Fibroblast of the conjunctiva (primary cell): Measurements from ENCODE around the gene ARHGAP28.

ENCODE experiments used
- DNase-seq: peaks from one replicate; pipeline ENCODE4 v3.0.0-alpha.2; 2010; ENCODE audit warnings: low read depth

ARHGAP28 gene

DNA sequence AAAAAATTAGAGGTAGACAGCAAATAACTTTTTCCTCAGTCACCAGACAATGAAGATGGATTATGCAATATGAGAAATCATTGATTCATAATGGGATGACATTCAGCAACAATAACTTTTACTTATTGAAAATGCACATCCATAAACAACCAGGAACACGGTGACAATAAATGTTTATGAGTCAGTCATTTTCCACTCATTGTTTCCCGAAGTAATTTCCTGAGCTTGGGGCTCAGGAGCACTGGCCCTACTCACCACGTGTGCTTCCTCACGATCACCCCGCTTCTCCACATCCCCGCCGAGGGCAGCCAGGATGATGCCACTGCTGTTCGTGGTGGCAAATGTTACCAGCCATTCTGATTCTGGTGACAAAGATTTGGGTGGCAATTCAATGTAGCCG lies 231.8 kb downstream of the ARHGAP28 start:
- no peak for DNase-seq

DNA sequence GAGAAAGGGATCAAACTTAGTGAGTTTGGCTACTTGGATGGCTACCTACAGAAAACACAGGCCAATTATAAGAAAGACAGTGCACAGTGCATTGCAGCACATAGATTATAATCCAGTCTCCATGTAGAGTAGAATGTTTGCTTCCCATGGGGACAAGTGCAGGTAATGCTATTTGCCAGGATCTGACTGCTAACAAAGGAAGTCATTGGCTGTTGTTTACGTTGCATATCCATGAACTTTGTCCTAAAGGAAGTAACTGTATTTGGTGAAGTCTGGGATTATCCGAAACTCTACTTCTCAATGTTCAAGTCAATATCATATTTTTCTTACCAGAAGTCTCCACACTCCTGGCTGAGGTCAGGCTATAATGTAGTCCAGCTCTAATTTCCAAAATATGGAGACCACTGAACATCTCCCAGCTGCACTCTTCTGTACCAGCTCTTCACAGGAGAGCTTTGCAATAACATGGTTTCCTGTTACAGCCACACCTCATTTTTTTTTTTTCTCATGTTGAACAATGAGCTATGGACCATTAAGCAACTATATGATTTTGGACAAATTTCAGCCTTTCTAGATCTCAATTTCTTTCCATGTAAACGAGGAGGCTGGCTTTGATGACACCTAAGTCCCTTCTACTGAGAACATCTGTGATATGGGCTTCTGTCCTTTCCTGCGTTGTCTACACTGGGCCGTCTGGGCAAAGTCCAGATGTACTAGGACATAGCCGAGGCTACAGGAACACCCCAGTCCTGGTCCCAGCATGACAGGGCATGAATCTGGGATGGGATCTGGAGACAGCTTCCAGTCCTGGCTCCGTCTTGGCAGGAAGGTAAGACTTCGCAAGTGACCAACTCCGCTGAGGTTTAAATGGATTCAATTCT lies 233.3 kb downstream of the ARHGAP28 start:
- DNase-seq: no peak

DNA sequence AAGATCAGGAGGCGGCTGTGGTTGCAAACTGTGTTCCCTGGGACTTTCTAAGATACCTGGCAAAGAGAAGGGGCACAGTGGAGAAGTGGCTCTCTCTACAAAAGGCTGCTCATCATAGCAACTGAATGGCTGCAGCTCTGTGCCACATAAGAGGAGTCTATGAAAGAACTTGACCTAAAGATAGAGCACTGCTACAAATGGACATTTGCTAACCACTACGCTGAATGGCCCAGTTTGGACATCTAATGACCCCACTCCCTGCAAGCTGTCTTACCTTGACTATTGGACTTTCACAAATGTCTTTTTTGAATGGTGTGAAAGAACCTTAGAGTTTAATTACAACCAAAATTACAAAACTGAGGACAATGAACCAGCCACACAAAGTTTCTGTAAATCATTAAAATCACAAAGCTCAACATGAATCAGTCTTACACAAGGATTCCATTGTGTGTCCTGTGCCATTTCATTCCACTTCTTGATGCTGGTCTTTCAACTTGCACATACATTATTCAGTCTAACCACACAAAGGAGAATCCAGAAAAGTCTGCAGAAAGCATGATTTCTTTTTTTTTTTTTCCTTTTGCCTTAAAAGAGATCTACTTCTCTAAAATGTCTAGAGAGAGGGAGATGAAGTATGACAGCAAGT lies 234.1 kb downstream of the ARHGAP28 start:
- DNase-seq: no peak
